AG08395 (cell line): ENCODE data around the gene SCAMP3.
A peak's percentile ranks its signal among the peaks of the same experiment; 100 is the strongest.
"Not testable (repeated sequence)": the region's sequence is repeated elsewhere in the genome, so short reads cannot be mapped to it uniquely, and the experiment has no call there.

Experiments used
- DNase-seq: peaks from one replicate; pipeline ENCODE4 v3.0.0; 2012; ENCODE audit warnings: mixed read lengths, low spot score

SCAMP3 gene

GRCh38 chr1:155227261-155228095 is 34.7 kb downstream of the SCAMP3 start:
- DNase-seq = peak; percentile 100

- peak; percentile 36 for DNase-seq
Observed at GRCh38 chr1:155226910-155227260, 35.3 kb downstream of the SCAMP3 start.

GRCh38 chr1:155226188-155226909 is 35.8 kb downstream of the SCAMP3 start:
- DNase-seq = peak; percentile 65

GRCh38 chr1:155225404-155225759 is 36.8 kb downstream of the SCAMP3 start:
- not testable (repeated sequence) for DNase-seq

- no peak for DNase-seq
Observed at GRCh38 chr1:155223047-155223446, 39.1 kb downstream of the SCAMP3 start.

GRCh38 chr1:155220211-155220965 is 41.8 kb downstream of the SCAMP3 start:
- not testable (repeated sequence) for DNase-seq

- peak; percentile 4 for DNase-seq
Observed at GRCh38 chr1:155219592-155220031, 42.5 kb downstream of the SCAMP3 start.

GRCh38 chr1:155218854-155219591 is 43.1 kb downstream of the SCAMP3 start:
- DNase-seq = peak; percentile 60

GRCh38 chr1:155214702-155215101 is 47.5 kb downstream of the SCAMP3 start:
- not testable (repeated sequence) for DNase-seq

GRCh38 chr1:155212051-155212440 is 50.1 kb downstream of the SCAMP3 start:
- DNase-seq = not testable (repeated sequence)

- not testable (repeated sequence) for DNase-seq
Observed at GRCh38 chr1:155211381-155212050, 50.6 kb downstream of the SCAMP3 start.

GRCh38 chr1:155210314-155211104 is 51.7 kb downstream of the SCAMP3 start:
- DNase-seq = no peak

- no peak for DNase-seq
Observed at GRCh38 chr1:155209312-155209721, 52.8 kb downstream of the SCAMP3 start.

- DNase-seq = peak; percentile 92
Observed at GRCh38 chr1:155208541-155209311, 53.4 kb downstream of the SCAMP3 start, which contains the start of gene MTX1. Gene MTX1 (plus strand): TSS chr1:155208695. CDS start chr1:155208805, 110 bp downstream.

GRCh38 chr1:155207806-155208540 is 54.2 kb downstream of the SCAMP3 start, which contains the start of gene THBS3:
Gene THBS3 (minus strand): TSS chr1:155207897. CDS start chr1:155207876, 21 bp downstream.
- no peak for DNase-seq

- DNase-seq = peak; percentile 79
Observed at GRCh38 chr1:155206891-155207805, 55.0 kb downstream of the SCAMP3 start.
